SU-DHL-6 (cell line): ENCODE measurements around the gene COMMD3.
A peak's percentile ranks its signal among the peaks of the same experiment; 100 is the strongest.

Source experiments
- H2AFZ ChIP-seq: fragments of 200-600 bp; sonication (generic); 2 replicates; pipeline ENCODE4 v1.6.1; 2014; ENCODE audit warnings: low read depth, mild to moderate bottlenecking, moderate library complexity, mixed read lengths, antibody characterized with exemption, low read length; ENCODE audit not compliant: severe bottlenecking
- H3F3A ChIP-seq: fragments of 200-600 bp; shearing (Covaris generic); 2 replicates; pipeline ENCODE4 v1.6.0; 2016; ENCODE audit warnings: antibody characterized with exemption, mild to moderate bottlenecking; ENCODE audit not compliant: insufficient read depth
- H3K27ac ChIP-seq: fragments of 200-600 bp; sonication (generic); 2 replicates; pipeline ENCODE4 v1.5.1; 2016; ENCODE audit warnings: low read depth, mild to moderate bottlenecking, low read length, moderate library complexity, mixed read lengths
- H3K27me3 ChIP-seq: fragments of 200-600 bp; sonication (generic), shearing (Covaris generic); 2 replicates; pipeline ENCODE4 v1.6.0; 2014; ENCODE audit warnings: mild to moderate bottlenecking, low read length
- H3K36me3 ChIP-seq: fragments of 200-600 bp; sonication (generic); 2 replicates; pipeline ENCODE4 v1.6.1; 2014; ENCODE audit warnings: mild to moderate bottlenecking, low read length, mixed read lengths
- H3K4me2 ChIP-seq: fragments of 300-600, 200-600 bp; shearing (Covaris generic), sonication (generic); 2 replicates; pipeline ENCODE4 v1.6.0; 2014; ENCODE audit warnings: low read length, low read depth, mild to moderate bottlenecking; ENCODE audit not compliant: poor library complexity, severe bottlenecking
- H3K4me3 ChIP-seq: fragments of 200-600 bp; sonication (generic); 2 replicates; pipeline ENCODE4 v1.5.1; 2014; ENCODE audit warnings: antibody characterized with exemption, low read length, mild to moderate bottlenecking, mixed read lengths; ENCODE audit not compliant: insufficient read depth, poor library complexity, severe bottlenecking
- H3K79me2 ChIP-seq: fragments of 200-600 bp; sonication (generic); 2 replicates; pipeline ENCODE4 v1.6.1; 2014; ENCODE audit warnings: mild to moderate bottlenecking, low read length, moderate library complexity; ENCODE audit not compliant: insufficient read depth
- H3K9ac ChIP-seq: fragments of 200-600 bp; sonication (generic); 2 replicates; pipeline ENCODE4 v1.7.0; 2014; ENCODE audit warnings: mild to moderate bottlenecking, low read length
- H3K9me2 ChIP-seq: fragments of 200-600 bp; sonication (generic); replicated peaks from 2 replicates; pipeline ENCODE4 v1.6.1; 2014; ENCODE audit warnings: low read length; ENCODE audit not compliant: insufficient read depth
- H3K9me3 ChIP-seq: fragments of 200-600 bp; sonication (generic); 2 replicates; pipeline ENCODE4 v1.6.1; 2014; ENCODE audit warnings: low read length, mixed read lengths; ENCODE audit not compliant: insufficient read depth
- H4K20me1 ChIP-seq: fragments of 200-600 bp; sonication (generic); 2 replicates; pipeline ENCODE4 v1.6.1; 2014; ENCODE audit warnings: low read depth, mild to moderate bottlenecking, antibody characterized with exemption, low read length, moderate library complexity, mixed read lengths
- CTCF ChIP-seq: fragments of 200-600 bp; sonication (generic); IDR thresholded peaks from one replicate; pipeline ENCODE4 v1.5.1; 2017; ENCODE audit warnings: antibody characterized with exemption, mild to moderate bottlenecking, low read length, moderate library complexity; ENCODE audit not compliant: insufficient read depth, poor library complexity, severe bottlenecking
- EZH2phosphoT487 ChIP-seq: fragments of 200-600 bp; sonication (generic), shearing (Covaris generic); conservative IDR thresholded peaks from 2 replicates; pipeline ENCODE4 v1.6.1; 2018; ENCODE audit warnings: mild to moderate bottlenecking, antibody characterized with exemption, low read length, moderate library complexity, mixed read lengths

Gene COMMD3

GRCh38 chr10:22338185-22338900, 22.2 kb downstream of the COMMD3 start:
- no peak overlapping the region for H3K4me2 ChIP-seq
- no peak overlapping the region for H3K4me3 ChIP-seq
- no peak overlapping the region for H3K9ac ChIP-seq
- no peaks in the 10 kb centered on the region for H4K20me1 ChIP-seq
- 0 out of 2 replicates have a peak, but pooled peaks cover 2% of the 10 kb centered on the region for H3K27me3 ChIP-seq
- no peaks in the 10 kb centered on the region for H3K9me3 ChIP-seq
- no peaks in the 10 kb centered on the region for H3K36me3 ChIP-seq
- TF ChIP-seq EZH2phosphoT487: no peak
- TF ChIP-seq CTCF: no peak
- H3F3A ChIP-seq: peaks cover 3% of the 10 kb centered on the region; the same call in 1 of the 2 replicates
- no peaks in the 10 kb centered on the region for H3K9me2 ChIP-seq
- no peaks in the 10 kb centered on the region for H3K79me2 ChIP-seq
- no peak overlapping the region for H2AFZ ChIP-seq
- no peak overlapping the region for H3K27ac ChIP-seq

- Histone ChIP-seq H2AFZ (no peak overlapping the region), H3K9me2 (no peaks in the 10 kb centered on the region), H3K27ac (no peak overlapping the region), H3F3A (peaks cover 3% of the 10 kb centered on the region; the same call in 1 of the 2 replicates), H3K36me3 (no peaks in the 10 kb centered on the region), H3K9ac (no peak overlapping the region), H3K27me3 (0 out of 2 replicates have a peak, but pooled peaks cover 2% of the 10 kb centered on the region), H3K9me3 (no peaks in the 10 kb centered on the region), H3K4me2 (no peak overlapping the region), H3K79me2 (no peaks in the 10 kb centered on the region), H3K4me3 (no peak overlapping the region), H4K20me1 (no peaks in the 10 kb centered on the region)
- TF ChIP-seq EZH2phosphoT487: no peak
- no peak for TF ChIP-seq CTCF
Measured at GRCh38 chr10:22338931-22339330, 22.7 kb downstream of the COMMD3 start.

DNA sequence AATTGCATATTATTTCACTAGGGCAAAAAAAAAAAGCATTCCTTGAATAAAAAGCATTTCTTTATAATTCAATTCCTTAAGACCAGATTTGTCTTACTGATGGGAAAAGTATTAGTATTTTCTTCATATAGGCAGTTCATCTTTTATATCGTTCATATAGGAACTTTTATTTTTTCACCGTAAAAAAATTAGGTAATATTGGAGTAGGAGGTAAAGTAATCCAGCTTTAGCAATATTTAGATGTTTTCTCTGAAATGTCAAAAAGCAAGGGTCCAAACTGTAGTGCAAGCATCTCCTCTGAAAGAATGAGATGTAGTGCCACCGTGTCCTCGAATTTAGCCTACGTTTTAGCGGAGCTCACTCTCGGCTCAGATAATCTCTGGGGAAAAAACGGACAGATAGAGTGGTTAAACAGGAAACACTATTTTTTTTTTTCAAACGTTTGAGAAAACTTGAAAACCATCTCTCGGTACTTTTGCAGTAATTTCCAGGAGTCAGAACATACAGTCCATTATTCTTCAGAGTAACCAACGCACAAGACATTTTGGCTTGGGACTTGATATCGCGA, 23.7 kb downstream of the COMMD3 start:
- 0 out of 2 replicates have a peak, but pooled peaks cover 2% of the 10 kb centered on the region for H3K27me3 ChIP-seq
- TF ChIP-seq EZH2phosphoT487 (no peak), CTCF (no peak)
- H4K20me1 ChIP-seq: no peaks in the 10 kb centered on the region
- no peaks in the 10 kb centered on the region for H3K36me3 ChIP-seq
- H2AFZ ChIP-seq: peak overlapping the region; percentile 96
- peak overlapping the region; percentile 91 for H3K4me2 ChIP-seq
- no peaks in the 10 kb centered on the region for H3K9me3 ChIP-seq
- H3K9ac ChIP-seq: peak overlapping the region; percentile 76
- peak overlapping the region; percentile 70 for H3K4me3 ChIP-seq
- no peaks in the 10 kb centered on the region for H3K79me2 ChIP-seq
- H3F3A ChIP-seq: peaks cover 3% of the 10 kb centered on the region; the same call in 1 of the 2 replicates
- H3K9me2 ChIP-seq: no peaks in the 10 kb centered on the region
- H3K27ac ChIP-seq: no peak overlapping the region
